Muscle layer of colon (tissue), 2 donors: ENCODE measurements around the gene GSK3B.

Experiments used
- H3K27ac ChIP-seq: one replicate; pipeline ENCODE4 v1.7.0; 2013; ENCODE audit warnings: low read depth, mild to moderate bottlenecking, low read length, moderate library complexity
- H3K27me3 ChIP-seq, 2 donors: one replicate each; pipeline ENCODE4 v1.7.0; 2013; ENCODE audit warnings: low read length in 2 of 2, mild to moderate bottlenecking in 2 of 2; ENCODE audit not compliant: insufficient read depth in 2 of 2, control insufficient read depth in 1 of 2
- H3K36me3 ChIP-seq: one replicate; pipeline ENCODE4 v1.7.0; 2013; ENCODE audit warnings: mild to moderate bottlenecking, low read length; ENCODE audit not compliant: insufficient read depth
- H3K4me1 ChIP-seq: one replicate; pipeline ENCODE4 v1.7.0; 2013; ENCODE audit warnings: mild to moderate bottlenecking, low read length; ENCODE audit not compliant: insufficient read depth
- H3K4me3 ChIP-seq, 2 donors: one replicate each; pipeline ENCODE4 v1.7.0; 2013; ENCODE audit warnings: low read length in 2 of 2, low read depth in 1 of 2, mild to moderate bottlenecking in 1 of 2, moderate library complexity in 1 of 2
- H3K9ac ChIP-seq: one replicate; pipeline ENCODE4 v1.7.0; 2013; ENCODE audit warnings: low read length
- H3K9me3 ChIP-seq: one replicate; pipeline ENCODE4 v1.7.0; 2013; ENCODE audit warnings: mild to moderate bottlenecking, low read length
- donor health status: abdominal sarcoma.
- donor health status: Adenocarcinoma of cecum.

GSK3B gene

GRCh38 chr3:119808244-119808643 lies 286.0 kb downstream of the GSK3B start:
- H3K27ac ChIP-seq = no peak overlapping the region
- H3K9me3 ChIP-seq = no peaks in the 10 kb centered on the region
- H3K27me3 ChIP-seq = no peaks in the 10 kb centered on the region
- H3K4me1 ChIP-seq = no peaks in the 10 kb centered on the region
- no peak overlapping the region for H3K4me3 ChIP-seq
- H3K9ac ChIP-seq = no peak overlapping the region
- H3K36me3 ChIP-seq = no peaks in the 10 kb centered on the region

- Histone ChIP-seq H3K9ac (no peak overlapping the region), H3K27me3 (no peaks in the 10 kb centered on the region), H3K9me3 (no peaks in the 10 kb centered on the region), H3K36me3 (no peaks in the 10 kb centered on the region), H3K4me1 (no peaks in the 10 kb centered on the region), H3K27ac (no peak overlapping the region), H3K4me3 (no peak overlapping the region)
These were observed 293.4 kb downstream of the GSK3B start for GRCh38 chr3:119800844-119801243.

GRCh38 chr3:119796785-119797184 lies 297.5 kb downstream of the GSK3B start:
- H3K27me3 ChIP-seq = no peaks in the 10 kb centered on the region
- H3K4me1 ChIP-seq = no peaks in the 10 kb centered on the region
- no peak overlapping the region for H3K27ac ChIP-seq
- H3K36me3 ChIP-seq = no peaks in the 10 kb centered on the region
- H3K9ac ChIP-seq = no peak overlapping the region
- no peak overlapping the region for H3K4me3 ChIP-seq
- H3K9me3 ChIP-seq = no peaks in the 10 kb centered on the region

- Histone ChIP-seq H3K4me1 (no peaks in the 10 kb centered on the region), H3K4me3 (no peak overlapping the region), H3K27me3 (no peaks in the 10 kb centered on the region), H3K27ac (no peak overlapping the region), H3K36me3 (no peaks in the 10 kb centered on the region), H3K9ac (no peak overlapping the region), H3K9me3 (no peaks in the 10 kb centered on the region)
These were observed 297.9 kb downstream of the GSK3B start for GRCh38 chr3:119796368-119796767.

- H3K9me3 ChIP-seq = no peaks in the 10 kb centered on the region
These were observed 298.4 kb downstream of the GSK3B start for GRCh38 chr3:119795849-119796248.

GRCh38 chr3:119794971-119795612 lies 299.2 kb downstream of the GSK3B start:
- Histone ChIP-seq H3K27ac (no peak overlapping the region), H3K9me3 (no peaks in the 10 kb centered on the region), H3K36me3 (no peaks in the 10 kb centered on the region), H3K4me3 (no peak overlapping the region), H3K9ac (no peak overlapping the region), H3K4me1 (no peaks in the 10 kb centered on the region), H3K27me3 (no peaks in the 10 kb centered on the region)

More at GRCh38 chr3:119795849-119796248, 298.4 kb downstream of the GSK3B start:
- no peak overlapping the region for H3K9ac ChIP-seq
- H3K36me3 ChIP-seq = no peaks in the 10 kb centered on the region
- H3K27me3 ChIP-seq = no peaks in the 10 kb centered on the region
- no peaks in the 10 kb centered on the region for H3K4me1 ChIP-seq
- no peak overlapping the region for H3K27ac ChIP-seq
- H3K4me3 ChIP-seq = no peak overlapping the region

GRCh38 chr3:119794401-119794800 lies 299.8 kb downstream of the GSK3B start:
- Histone ChIP-seq H3K4me3 (no peak overlapping the region), H3K27ac (no peak overlapping the region), H3K9me3 (no peaks in the 10 kb centered on the region), H3K27me3 (no peaks in the 10 kb centered on the region), H3K9ac (no peak overlapping the region), H3K4me1 (no peaks in the 10 kb centered on the region), H3K36me3 (no peaks in the 10 kb centered on the region)

- Histone ChIP-seq H3K9me3 (no peaks in the 10 kb centered on the region), H3K36me3 (no peaks in the 10 kb centered on the region), H3K9ac (no peak overlapping the region), H3K4me3 (no peak overlapping the region), H3K27ac (no peak overlapping the region), H3K27me3 (no peaks in the 10 kb centered on the region), H3K4me1 (no peaks in the 10 kb centered on the region)
These were observed 302.0 kb downstream of the GSK3B start for GRCh38 chr3:119792270-119792669.

- no peaks in the 10 kb centered on the region for H3K4me1 ChIP-seq
- H3K27me3 ChIP-seq = no peaks in the 10 kb centered on the region
- H3K27ac ChIP-seq = no peak overlapping the region
- no peaks in the 10 kb centered on the region for H3K36me3 ChIP-seq
- no peaks in the 10 kb centered on the region for H3K9me3 ChIP-seq
- H3K9ac ChIP-seq = no peak overlapping the region
- H3K4me3 ChIP-seq = no peak overlapping the region
These were observed 303.9 kb downstream of the GSK3B start for GRCh38 chr3:119790369-119790768.

- no peak overlapping the region for H3K9ac ChIP-seq
- H3K27ac ChIP-seq = no peak overlapping the region
- H3K4me3 ChIP-seq = no peak overlapping the region
- H3K4me1 ChIP-seq = no peaks in the 10 kb centered on the region
- H3K9me3 ChIP-seq = no peaks in the 10 kb centered on the region
- no peaks in the 10 kb centered on the region for H3K36me3 ChIP-seq
- no peaks in the 10 kb centered on the region for H3K27me3 ChIP-seq
These were observed 307.8 kb downstream of the GSK3B start for GRCh38 chr3:119786409-119786808.

- no peaks in the 10 kb centered on the region for H3K4me1 ChIP-seq
- H3K9me3 ChIP-seq = no peaks in the 10 kb centered on the region
- no peak overlapping the region for H3K4me3 ChIP-seq
- H3K27me3 ChIP-seq = no peaks in the 10 kb centered on the region
- no peak overlapping the region for H3K9ac ChIP-seq
- H3K36me3 ChIP-seq = no peaks in the 10 kb centered on the region
- H3K27ac ChIP-seq = no peak overlapping the region
These were observed 310.4 kb downstream of the GSK3B start for GRCh38 chr3:119783883-119784282.

- Histone ChIP-seq H3K4me3 (no peak overlapping the region), H3K9ac (no peak overlapping the region)
These were observed 311.0 kb downstream of the GSK3B start for GRCh38 chr3:119783255-119783654.

More at GRCh38 chr3:119783255-119783654, 311.0 kb downstream of the GSK3B start:
- no peaks in the 10 kb centered on the region for H3K27me3 ChIP-seq
- H3K9me3 ChIP-seq = no peaks in the 10 kb centered on the region
- no peaks in the 10 kb centered on the region for H3K36me3 ChIP-seq
- no peak overlapping the region for H3K27ac ChIP-seq
- no peaks in the 10 kb centered on the region for H3K4me1 ChIP-seq
